K562 (cell line): Measurements from ENCODE around the gene SMG5. TPM values are rescaled to one million over a fixed set of nuclear protein-coding genes. Genes with fewer than 3 reads are reported as not detected.

Source experiments
- ATF1 ChIP-seq, 2 experiments: fragments of 450-650 bp in 1 of 2; IDR thresholded peaks; 2 replicates each; pipeline ENCODE4 v1.6.1; 2016; ENCODE audit warnings: missing compliant biosample characterization in 1 of 2, missing genetic modification characterization in 1 of 2
- BCOR ChIP-seq: fragments of 450-650 bp; IDR thresholded peaks from 2 replicates; pipeline ENCODE4 v1.6.1; 2016
- C11orf30 ChIP-seq: fragments of 450-650 bp; IDR thresholded peaks from 2 replicates; pipeline ENCODE4 v1.6.1; 2016; ENCODE audit warnings: low read depth, mild to moderate bottlenecking
- E2F6 ChIP-seq, 2 experiments: IDR thresholded peaks; 2 replicates each; pipeline ENCODE4 v1.6.1; 2011; ENCODE audit warnings: borderline replicate concordance in 1 of 2, control low read depth in 1 of 2, low read depth in 1 of 2, low read length in 1 of 2, mild to moderate bottlenecking in 1 of 2, mixed read lengths in 1 of 2, moderate library complexity in 1 of 2; ENCODE audit not compliant: insufficient read depth in 1 of 2, insufficient read length in 1 of 2, poor library complexity in 1 of 2, severe bottlenecking in 1 of 2; ENCODE audit errors: extremely low read depth in 1 of 2
- ELF1 ChIP-seq: fragments of 200-800 bp; sonication (Bioruptor generic); IDR thresholded peaks from 2 replicates; pipeline ENCODE4 v1.6.1; 2016; ENCODE audit warnings: missing genetic modification characterization, missing compliant biosample characterization
- ETV1 ChIP-seq: fragments of 450-650 bp; conservative IDR thresholded peaks from 2 replicates; pipeline ENCODE4 v1.6.1; 2016; ENCODE audit warnings: missing genetic modification characterization, control low read depth, low read depth, missing compliant biosample characterization
- MYC ChIP-seq, 2 experiments: fragments of 250-450 bp in 1 of 2; sonication (Bioruptor Pico) in 1 of 2; IDR thresholded peaks; 2 replicates each; pipeline versions ENCODE4 v1.5.1 to v1.6.1; 2012 to 2021; ENCODE audit warnings: low read depth in 2 of 2, borderline replicate concordance in 1 of 2, improper control_type of control experiment in 1 of 2, low read length in 1 of 2, mild to moderate bottlenecking in 1 of 2, moderate library complexity in 1 of 2
- NONO ChIP-seq, 2 experiments: fragments of 200-400 bp in 1 of 2; fragments of 450-650 bp in 1 of 2; formaldehyde crosslinking in 1 of 2; IDR thresholded peaks; 2 replicates each; pipeline ENCODE4 v1.6.1; 2017; ENCODE audit warnings: low read depth in 2 of 2, mild to moderate bottlenecking in 2 of 2, moderate library complexity in 2 of 2, low read length in 1 of 2
- SMARCC2 ChIP-seq: fragments of 450-650 bp; IDR thresholded peaks from 2 replicates; pipeline ENCODE4 v1.6.1; 2017; ENCODE audit warnings: antibody characterized with exemption, moderate library complexity, mild to moderate bottlenecking, low read depth
- TBP ChIP-seq: optimal IDR thresholded peaks from 2 replicates; pipeline ENCODE3; 2011; ENCODE audit warnings: low read depth, low read length, improper control_type of control experiment
- TEAD1 ChIP-seq, 2 experiments: fragments of 450-650 bp in 1 of 2; sonication (generic) in 1 of 2; formaldehyde crosslinking; IDR thresholded peaks; 2 replicates each; pipeline versions ENCODE4 v1.4.0 to v1.8.0; 2020 to 2022; ENCODE audit warnings: mild to moderate bottlenecking in 2 of 2, missing genetic modification reagents in 1 of 2
- polyA plus RNA-seq, 8 experiments: library from polyadenylated mRNA; depleted of rRNA in 4 of 8; stranded (reverse) in 5 of 8; unstranded in 3 of 8; fragments of >200 nt; fragmentation: Nextera tagmentation in 2 of 8; fragmentation: Illumina TruSeq in 1 of 8; extraction: Ambion mirVana in 2 of 8; extraction: Trizol in 1 of 8; gene quantifications; 2 replicates each; pipeline versions ENCODE4 v1.2.1 to v1.2.3, GENCODE V29; 2011 to 2014; ENCODE audit warnings: inconsistent platforms in 1 of 8, missing spikeins in 1 of 8
- total RNA-seq, 7 experiments: library from RNA; depleted of rRNA in 6 of 7; stranded (reverse); fragments of >200 nt in 6 of 7; fragmentation: Illumina TruSeq in 2 of 7; extraction: Trizol in 2 of 7; gene quantifications; 2 replicates each; pipeline versions ENCODE4 v1.2.1 to v1.2.3, GENCODE V29; 2011 to 2021; ENCODE audit warnings: low replicate concordance in 1 of 7
- TF ChIP-seq, protein P1 (sequence below), 2 experiments: fragments of 450-650 bp in 1 of 2; sonication (generic) in 1 of 2; formaldehyde crosslinking in 1 of 2; IDR thresholded peaks; 2 replicates each; pipeline versions ENCODE4 v1.7.1 to v1.9.0; 2016 to 2022; ENCODE audit warnings: inconsistent platforms in 1 of 2, mild to moderate bottlenecking in 1 of 2, missing genetic modification reagents in 1 of 2

Gene SMG5
- total and polyA plus RNA-seq, 9 of the 15 experiments (the other 6 are each of a cell fraction or from before 2014, with no cell fraction given): 1.4 to 85.9 (median 53.0) TPM

DNA sequence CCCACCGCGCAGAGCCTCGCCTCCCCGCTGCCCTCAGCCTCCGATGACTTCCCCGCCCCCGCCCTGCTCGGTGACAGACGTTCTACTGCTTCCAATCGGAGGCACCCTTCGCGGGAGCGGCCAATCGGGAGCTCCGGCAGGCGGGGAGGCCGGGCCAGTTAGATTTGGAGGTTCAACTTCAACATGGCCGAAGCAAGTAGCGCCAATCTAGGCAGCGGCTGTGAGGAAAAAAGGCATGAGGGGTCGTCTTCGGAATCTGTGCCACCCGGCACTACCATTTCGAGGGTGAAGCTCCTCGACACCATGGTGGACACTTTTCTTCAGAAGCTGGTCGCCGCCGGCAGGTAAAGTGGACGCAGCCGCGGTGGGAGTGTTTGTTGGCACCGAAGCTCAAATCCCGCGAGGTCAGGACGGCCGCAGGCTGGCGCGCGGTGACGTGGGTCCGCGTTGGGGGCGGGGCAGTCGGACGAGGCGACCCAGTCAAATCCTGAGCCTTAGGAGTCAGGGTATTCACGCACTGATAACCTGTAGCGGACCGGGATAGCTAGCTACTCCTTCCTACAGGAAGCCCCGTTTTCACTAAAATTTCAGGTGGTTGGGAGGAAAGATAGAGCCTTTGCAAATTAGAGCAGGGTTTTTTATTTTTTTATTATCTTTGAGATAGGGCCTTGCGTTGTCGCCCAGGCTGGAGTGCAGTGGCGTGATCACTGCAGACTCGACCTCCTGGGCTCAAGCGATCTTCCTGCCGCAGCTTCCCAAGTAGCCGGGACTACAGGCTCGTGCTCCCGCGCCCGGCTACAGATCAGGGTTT, 69.6 kb downstream of the SMG5 start, which contains the start of gene PMF1 (continued):
- TF ChIP-seq, protein P1, sequence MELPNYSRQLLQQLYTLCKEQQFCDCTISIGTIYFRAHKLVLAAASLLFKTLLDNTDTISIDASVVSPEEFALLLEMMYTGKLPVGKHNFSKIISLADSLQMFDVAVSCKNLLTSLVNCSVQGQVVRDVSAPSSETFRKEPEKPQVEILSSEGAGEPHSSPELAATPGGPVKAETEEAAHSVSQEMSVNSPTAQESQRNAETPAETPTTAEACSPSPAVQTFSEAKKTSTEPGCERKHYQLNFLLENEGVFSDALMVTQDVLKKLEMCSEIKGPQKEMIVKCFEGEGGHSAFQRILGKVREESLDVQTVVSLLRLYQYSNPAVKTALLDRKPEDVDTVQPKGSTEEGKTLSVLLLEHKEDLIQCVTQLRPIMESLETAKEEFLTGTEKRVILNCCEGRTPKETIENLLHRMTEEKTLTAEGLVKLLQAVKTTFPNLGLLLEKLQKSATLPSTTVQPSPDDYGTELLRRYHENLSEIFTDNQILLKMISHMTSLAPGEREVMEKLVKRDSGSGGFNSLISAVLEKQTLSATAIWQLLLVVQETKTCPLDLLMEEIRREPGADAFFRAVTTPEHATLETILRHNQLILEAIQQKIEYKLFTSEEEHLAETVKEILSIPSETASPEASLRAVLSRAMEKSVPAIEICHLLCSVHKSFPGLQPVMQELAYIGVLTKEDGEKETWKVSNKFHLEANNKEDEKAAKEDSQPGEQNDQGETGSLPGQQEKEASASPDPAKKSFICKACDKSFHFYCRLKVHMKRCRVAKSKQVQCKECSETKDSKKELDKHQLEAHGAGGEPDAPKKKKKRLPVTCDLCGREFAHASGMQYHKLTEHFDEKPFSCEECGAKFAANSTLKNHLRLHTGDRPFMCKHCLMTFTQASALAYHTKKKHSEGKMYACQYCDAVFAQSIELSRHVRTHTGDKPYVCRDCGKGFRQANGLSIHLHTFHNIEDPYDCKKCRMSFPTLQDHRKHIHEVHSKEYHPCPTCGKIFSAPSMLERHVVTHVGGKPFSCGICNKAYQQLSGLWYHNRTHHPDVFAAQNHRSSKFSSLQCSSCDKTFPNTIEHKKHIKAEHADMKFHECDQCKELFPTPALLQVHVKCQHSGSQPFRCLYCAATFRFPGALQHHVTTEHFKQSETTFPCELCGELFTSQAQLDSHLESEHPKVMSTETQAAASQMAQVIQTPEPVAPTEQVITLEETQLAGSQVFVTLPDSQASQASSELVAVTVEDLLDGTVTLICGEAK (IDR thresholded peaks at IDR 0.05): peak; percentile 36; the same call in 1 of the 2 replicates
- TF ChIP-seq, protein P1 (CRISPR knock-in tag; IDR thresholded peaks at IDR 0.05): no peak
- TF ChIP-seq MYC (IDR thresholded peaks at IDR 0.05; ENCODE audit: low read depth, low read length) (peak; percentile 82), MYC (CRISPR knock-in tag; IDR thresholded peaks at IDR 0.05; ENCODE audit: borderline replicate concordance, low read depth) (peak; percentile 50; the same call in 1 of the 2 replicates), E2F6 (IDR thresholded peaks at IDR 0.05; ENCODE audit: borderline replicate concordance in 1 of 2, extremely low read depth in 1 of 2, insufficient read depth in 1 of 2, insufficient read length in 1 of 2, low read depth in 1 of 2, low read length in 1 of 2, poor library complexity in 1 of 2, severe bottlenecking in 1 of 2) (peak in 1 of 2 experiments; percentile 52), ATF1 (CRISPR knock-in tag; IDR thresholded peaks at IDR 0.05) (peak; percentile 62), ATF1 (tag; IDR thresholded peaks at IDR 0.05) (peak; percentile 97), C11orf30 (peak; percentile 90), BCOR (0 out of 2 replicates have a peak, but pooled peaks have one; percentile 5), TEAD1 (CRISPR knock-in tag; IDR thresholded peaks at IDR 0.05) (peak in 1 of 2 experiments; percentile 66; a peak in 2 of 4 replicates), ELF1 (tag) (0 out of 2 replicates have a peak, but pooled peaks have one; percentile 30), NONO (IDR thresholded peaks at IDR 0.05; ENCODE audit: low read depth in 2 of 2, low read length in 1 of 2) (0 out of 4 replicates have a peak, but pooled peaks of 1 of the 2 experiments have one; percentile 55), TBP (peak; percentile 92), ETV1 (tag) (peak; percentile 15; the same call in 1 of the 2 replicates), SMARCC2 (no peak)
